ENCODE data around the gene IFT88. TPM values are rescaled to one million over a fixed set of nuclear protein-coding genes. Genes with fewer than 3 reads are reported as not detected.

IFT88 gene
- total RNA-seq, 1 experiment from 2014 or later, result 11.9 TPM

DNA sequence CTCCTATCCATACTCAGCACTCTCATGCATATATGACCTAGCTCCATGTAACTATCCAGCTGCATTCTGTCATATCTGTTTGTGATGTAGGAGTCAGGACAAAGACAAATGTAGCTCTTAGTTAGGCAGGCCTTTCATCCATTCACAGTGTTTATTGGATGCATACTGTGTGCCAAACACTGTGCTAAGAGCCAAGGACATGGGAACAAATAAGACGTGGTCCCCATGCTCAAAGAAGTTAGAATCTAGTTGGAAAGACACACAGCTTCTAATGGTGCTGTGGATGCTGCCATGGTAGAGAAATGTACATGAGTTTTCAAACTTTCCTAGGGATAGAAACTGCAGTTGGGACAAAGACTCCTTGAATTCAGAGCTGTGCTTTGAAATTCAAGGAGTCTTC lies 104.8 kb downstream of the IFT88 start:
- Histone ChIP-seq H3K4me2 (ENCODE audit: low read length) (no peak overlapping the region), H3K4me3 (ENCODE audit: low read length) (no peak overlapping the region), H3K9me2 (replicated peaks; ENCODE audit: low read length) (no peaks in the 10 kb centered on the region), H3F3A (ENCODE audit: low read length, unreplicated experiment) (no peaks in the 10 kb centered on the region), H3K27me3 (ENCODE audit: low read length) (no peaks in the 10 kb centered on the region), H3K9me3 (ENCODE audit: low read length) (no peaks in the 10 kb centered on the region), H3K79me2 (ENCODE audit: low read length) (no peaks in the 10 kb centered on the region), H2AFZ (ENCODE audit: low read length) (no peak overlapping the region), H3K36me3 (ENCODE audit: low read depth, low read length) (no peaks in the 10 kb centered on the region), H3K27ac (ENCODE audit: low read length) (no peak overlapping the region), H4K20me1 (ENCODE audit: low read length) (no peaks in the 10 kb centered on the region), H3K4me1 (ENCODE audit: insufficient read depth, low read length) (no peaks in the 10 kb centered on the region), H3K9ac (ENCODE audit: low read length) (no peak overlapping the region)
- TF ChIP-seq, protein P1, sequence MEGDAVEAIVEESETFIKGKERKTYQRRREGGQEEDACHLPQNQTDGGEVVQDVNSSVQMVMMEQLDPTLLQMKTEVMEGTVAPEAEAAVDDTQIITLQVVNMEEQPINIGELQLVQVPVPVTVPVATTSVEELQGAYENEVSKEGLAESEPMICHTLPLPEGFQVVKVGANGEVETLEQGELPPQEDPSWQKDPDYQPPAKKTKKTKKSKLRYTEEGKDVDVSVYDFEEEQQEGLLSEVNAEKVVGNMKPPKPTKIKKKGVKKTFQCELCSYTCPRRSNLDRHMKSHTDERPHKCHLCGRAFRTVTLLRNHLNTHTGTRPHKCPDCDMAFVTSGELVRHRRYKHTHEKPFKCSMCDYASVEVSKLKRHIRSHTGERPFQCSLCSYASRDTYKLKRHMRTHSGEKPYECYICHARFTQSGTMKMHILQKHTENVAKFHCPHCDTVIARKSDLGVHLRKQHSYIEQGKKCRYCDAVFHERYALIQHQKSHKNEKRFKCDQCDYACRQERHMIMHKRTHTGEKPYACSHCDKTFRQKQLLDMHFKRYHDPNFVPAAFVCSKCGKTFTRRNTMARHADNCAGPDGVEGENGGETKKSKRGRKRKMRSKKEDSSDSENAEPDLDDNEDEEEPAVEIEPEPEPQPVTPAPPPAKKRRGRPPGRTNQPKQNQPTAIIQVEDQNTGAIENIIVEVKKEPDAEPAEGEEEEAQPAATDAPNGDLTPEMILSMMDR (conservative IDR thresholded peaks at IDR 0.05; ENCODE audit: low read depth, low read length), result no peak
- TF ChIP-seq EZH2 (IDR thresholded peaks at IDR 0.05; ENCODE audit: low read length, unreplicated experiment) (no peak), EZH2phosphoT487 (IDR thresholded peaks at IDR 0.05; ENCODE audit: borderline replicate concordance, low read length) (no peak)
- DNase-seq, result no peak
- ATAC-seq, result no peak
- intact Hi-C loops (cut with micrococcal nuclease), result no loop called here
- CTCF ChIA-PET, result no interaction called here
- BruUV-seq (replicated peaks), result no TSS peak
- POLR2A ChIA-PET (ENCODE audit: unreplicated experiment), result no interaction called here

DNA sequence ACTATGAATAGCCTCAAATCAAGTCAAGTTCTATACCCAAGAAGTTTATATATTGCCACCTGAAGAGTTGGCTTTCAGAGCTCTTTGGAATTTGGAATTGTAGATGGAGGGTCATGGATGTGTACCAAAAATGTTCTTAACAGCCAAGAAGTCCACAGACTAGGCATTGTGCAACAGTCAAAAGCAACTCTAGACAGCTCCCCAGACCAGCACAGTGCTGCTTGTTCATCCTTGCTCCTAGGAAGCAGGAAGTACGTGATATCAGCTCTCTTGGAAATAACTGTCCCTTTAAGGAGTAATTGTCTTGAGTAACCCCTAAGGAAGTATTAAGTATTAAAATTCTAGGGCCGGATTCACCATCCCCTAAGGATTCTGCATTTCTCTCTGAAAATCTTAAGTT lies 105.8 kb downstream of the IFT88 start:
- DNase-seq, result no peak
- no peaks in the 10 kb centered on the region for H3K79me2 ChIP-seq (ENCODE audit: low read length)
- no peaks in the 10 kb centered on the region for H3K4me1 ChIP-seq (ENCODE audit: insufficient read depth, low read length)
- H3K9me2 ChIP-seq (replicated peaks; ENCODE audit: low read length), result no peaks in the 10 kb centered on the region
- intact Hi-C loops (cut with micrococcal nuclease), result no loop called here
- H3K4me2 ChIP-seq (ENCODE audit: low read length), result no peak overlapping the region
- no peaks in the 10 kb centered on the region for H3F3A ChIP-seq (ENCODE audit: low read length, unreplicated experiment)
- no peak overlapping the region for H3K27ac ChIP-seq (ENCODE audit: low read length)
- BruUV-seq (replicated peaks), result no TSS peak
- no peaks in the 10 kb centered on the region for H3K36me3 ChIP-seq (ENCODE audit: low read depth, low read length)
- H2AFZ ChIP-seq (ENCODE audit: low read length), result no peak overlapping the region
- ChIA-PET POLR2A (ENCODE audit: unreplicated experiment) (no interaction called here), CTCF (no interaction called here)
- no peak overlapping the region for H3K9ac ChIP-seq (ENCODE audit: low read length)
- no peaks in the 10 kb centered on the region for H3K27me3 ChIP-seq (ENCODE audit: low read length)
- H3K9me3 ChIP-seq (ENCODE audit: low read length), result no peaks in the 10 kb centered on the region
- ATAC-seq, result no peak
- TF ChIP-seq EZH2phosphoT487 (IDR thresholded peaks at IDR 0.05; ENCODE audit: borderline replicate concordance, low read length) (no peak), EZH2 (IDR thresholded peaks at IDR 0.05; ENCODE audit: low read length, unreplicated experiment) (no peak)
- TF ChIP-seq, protein P1 (conservative IDR thresholded peaks at IDR 0.05; ENCODE audit: low read depth, low read length), result no peak
- H3K4me3 ChIP-seq (ENCODE audit: low read length), result no peak overlapping the region
- no peaks in the 10 kb centered on the region for H4K20me1 ChIP-seq (ENCODE audit: low read length)

DNA sequence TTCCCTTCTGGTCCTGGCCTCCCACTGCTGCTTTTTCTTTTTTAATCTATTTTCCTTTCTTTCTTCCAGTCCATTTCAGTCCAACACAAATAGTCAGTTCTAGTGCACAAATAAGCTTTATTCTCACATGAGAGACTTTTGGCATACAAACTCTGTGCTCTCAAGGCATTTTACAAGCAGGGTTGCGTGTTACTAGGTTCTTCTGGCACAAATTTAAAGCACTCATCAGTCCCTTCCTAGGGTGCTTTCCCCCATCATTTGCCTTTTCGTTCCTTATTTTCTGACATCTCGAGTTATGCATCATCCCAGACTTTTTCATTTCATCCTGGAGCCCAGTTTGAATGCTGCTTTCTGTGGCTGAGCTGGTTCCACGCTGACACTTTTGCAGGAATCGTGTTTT lies 106.8 kb downstream of the IFT88 start:
- CTCF ChIA-PET, result no interaction called here
- H3K4me2 ChIP-seq (ENCODE audit: low read length), result no peak overlapping the region
- H4K20me1 ChIP-seq (ENCODE audit: low read length), result no peaks in the 10 kb centered on the region
- no TSS peak for BruUV-seq (replicated peaks)
- no peaks in the 10 kb centered on the region for H3K9me3 ChIP-seq (ENCODE audit: low read length)
- no peaks in the 10 kb centered on the region for H3K4me1 ChIP-seq (ENCODE audit: insufficient read depth, low read length)
- no peak overlapping the region for H3K27ac ChIP-seq (ENCODE audit: low read length)
- no peaks in the 10 kb centered on the region for H3K36me3 ChIP-seq (ENCODE audit: low read depth, low read length)
- no peaks in the 10 kb centered on the region for H3K9me2 ChIP-seq (replicated peaks; ENCODE audit: low read length)
- DNase-seq, result no peak
- no peak overlapping the region for H2AFZ ChIP-seq (ENCODE audit: low read length)
- POLR2A ChIA-PET (ENCODE audit: unreplicated experiment), result no interaction called here
- H3K79me2 ChIP-seq (ENCODE audit: low read length), result no peaks in the 10 kb centered on the region
- TF ChIP-seq, protein P1 (conservative IDR thresholded peaks at IDR 0.05; ENCODE audit: low read depth, low read length), result no peak
- TF ChIP-seq EZH2phosphoT487 (IDR thresholded peaks at IDR 0.05; ENCODE audit: borderline replicate concordance, low read length) (no peak), EZH2 (IDR thresholded peaks at IDR 0.05; ENCODE audit: low read length, unreplicated experiment) (no peak)
- H3K27me3 ChIP-seq (ENCODE audit: low read length), result no peaks in the 10 kb centered on the region
- H3F3A ChIP-seq (ENCODE audit: low read length, unreplicated experiment), result no peaks in the 10 kb centered on the region
- H3K9ac ChIP-seq (ENCODE audit: low read length), result no peak overlapping the region
- ATAC-seq, result no peak
- intact Hi-C loops (cut with micrococcal nuclease), result no loop called here
- no peak overlapping the region for H3K4me3 ChIP-seq (ENCODE audit: low read length)
